OCI-LY3 (cell line): ENCODE measurements around the gene WFDC2.

ENCODE experiments used
- CTCF ChIP-seq: fragments of 200-600, 300-600 bp; sonication (generic); IDR thresholded peaks from 2 replicates; pipeline ENCODE4 v1.5.1; 2014; ENCODE audit warnings: antibody characterized with exemption, low read length, low read depth
- EZH2phosphoT487 ChIP-seq: fragments of 200-600 bp; shearing (Covaris generic); IDR thresholded peaks from 2 replicates; pipeline ENCODE4 v1.6.1; 2018; ENCODE audit warnings: antibody characterized with exemption, mixed run types, low read depth

- TF ChIP-seq CTCF (no peak), EZH2phosphoT487 (no peak)
These were observed 42.1 kb upstream of the WFDC2 start for GRCh38 chr20:45427236-45428149.
